Stimulated activated CD8-positive, alpha-beta memory T cell treated with anti-CD3 and anti-CD28 coated beads, Interleukin-4, amount 100 ng/mL, for 48 hours (primary cell): Measurements from ENCODE around the gene KLF13.

ENCODE experiments used
- DNase-seq: peaks from one replicate; pipeline ENCODE4 v3.0.0-alpha.2; 2020

KLF13 gene

DNA sequence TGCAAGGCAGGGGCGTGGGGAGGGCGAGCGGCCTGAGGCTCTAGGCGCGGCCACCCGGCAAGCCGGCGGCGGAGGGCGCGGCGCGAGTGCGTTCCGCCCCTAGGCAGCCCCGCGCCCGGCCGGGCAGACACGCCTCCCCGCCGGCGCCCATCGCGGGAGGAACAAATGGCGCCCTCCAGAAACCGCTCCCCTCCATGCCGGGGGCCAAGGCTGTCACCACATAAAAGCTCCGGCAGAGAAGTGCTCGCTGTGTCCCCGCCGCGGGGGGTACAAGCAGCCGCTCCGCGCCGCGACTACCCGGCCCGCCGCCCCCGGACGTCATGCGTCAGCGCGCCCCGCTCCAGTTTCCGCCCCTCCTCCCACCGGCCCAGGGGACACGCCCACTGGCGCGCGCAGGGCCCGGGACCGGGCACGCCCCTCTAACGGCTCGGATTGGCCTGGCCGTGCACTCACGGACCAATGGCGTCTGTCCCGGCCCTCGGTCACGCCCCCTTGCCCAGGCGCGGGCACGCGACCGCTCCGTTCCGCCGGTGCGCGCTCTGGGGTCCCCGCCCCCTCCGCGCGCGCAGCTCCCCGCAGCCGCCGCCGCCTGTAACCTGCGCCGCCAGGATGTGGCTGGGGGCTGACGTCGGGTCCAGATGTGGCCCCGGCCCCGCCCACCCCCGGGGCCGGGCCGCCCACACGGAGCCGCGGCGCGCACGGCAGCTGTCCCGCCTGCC lies at the start of gene KLF13:
KLF13 (plus strand) TSS at position 680 of the 719 bp plus-strand sequence. CDS start 378 bp downstream, outside the sequence.
- peak; percentile 100 for DNase-seq

DNA sequence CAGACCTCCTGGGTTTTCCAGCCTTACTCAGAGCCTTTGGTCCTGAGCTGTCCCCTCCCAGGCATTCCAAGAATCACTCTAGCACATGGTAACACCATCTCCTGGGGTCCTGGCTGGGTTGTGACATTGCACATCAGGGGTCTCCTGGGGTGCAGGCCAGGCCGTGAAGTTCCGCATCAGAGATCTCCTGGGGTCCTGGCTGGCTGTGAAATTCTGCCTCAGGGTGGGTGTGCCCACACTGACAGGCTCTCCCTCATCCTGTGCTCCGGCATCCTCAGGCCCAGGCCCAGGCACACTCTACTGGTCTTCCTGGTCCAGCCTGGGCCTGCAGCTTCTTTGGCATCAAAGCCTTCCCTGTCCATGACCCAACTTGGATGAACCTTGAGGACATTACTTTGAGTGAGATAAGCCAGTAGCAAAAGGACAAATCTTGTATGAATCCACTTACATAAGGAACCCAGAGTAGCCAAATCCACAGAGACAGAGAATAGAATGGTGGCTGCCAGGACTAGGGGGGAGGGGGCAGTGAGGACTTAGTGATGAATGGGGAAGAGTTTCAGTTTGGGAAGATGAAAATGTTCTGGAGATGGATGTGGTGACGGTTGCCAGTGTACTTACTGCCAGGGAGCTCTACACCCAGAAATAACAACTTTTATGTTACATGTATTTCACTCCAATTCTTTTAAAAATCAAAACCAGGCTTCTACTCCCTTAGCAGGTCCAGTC lies 49.1 kb upstream of the KLF13 start:
- DNase-seq = no peak

DNA sequence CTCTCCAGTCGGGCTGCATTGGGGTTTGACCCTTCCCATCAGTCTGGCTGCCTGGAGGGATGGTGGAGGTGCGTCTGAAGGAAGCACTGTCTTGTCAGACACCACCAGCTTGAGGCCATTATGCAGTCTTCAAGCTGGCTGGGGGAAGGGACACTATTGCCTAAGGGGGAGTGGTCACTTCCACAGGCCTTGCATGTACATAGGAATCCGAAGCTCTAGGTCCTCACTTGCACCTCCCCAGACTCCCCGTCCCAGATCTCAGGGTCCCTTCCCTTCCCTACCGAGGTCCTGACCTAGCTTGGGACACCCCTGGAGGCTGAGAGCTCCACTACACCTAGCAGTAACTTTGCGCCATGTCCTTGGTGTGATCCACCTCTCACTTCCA lies 48.6 kb upstream of the KLF13 start:
- DNase-seq = no peak

DNA sequence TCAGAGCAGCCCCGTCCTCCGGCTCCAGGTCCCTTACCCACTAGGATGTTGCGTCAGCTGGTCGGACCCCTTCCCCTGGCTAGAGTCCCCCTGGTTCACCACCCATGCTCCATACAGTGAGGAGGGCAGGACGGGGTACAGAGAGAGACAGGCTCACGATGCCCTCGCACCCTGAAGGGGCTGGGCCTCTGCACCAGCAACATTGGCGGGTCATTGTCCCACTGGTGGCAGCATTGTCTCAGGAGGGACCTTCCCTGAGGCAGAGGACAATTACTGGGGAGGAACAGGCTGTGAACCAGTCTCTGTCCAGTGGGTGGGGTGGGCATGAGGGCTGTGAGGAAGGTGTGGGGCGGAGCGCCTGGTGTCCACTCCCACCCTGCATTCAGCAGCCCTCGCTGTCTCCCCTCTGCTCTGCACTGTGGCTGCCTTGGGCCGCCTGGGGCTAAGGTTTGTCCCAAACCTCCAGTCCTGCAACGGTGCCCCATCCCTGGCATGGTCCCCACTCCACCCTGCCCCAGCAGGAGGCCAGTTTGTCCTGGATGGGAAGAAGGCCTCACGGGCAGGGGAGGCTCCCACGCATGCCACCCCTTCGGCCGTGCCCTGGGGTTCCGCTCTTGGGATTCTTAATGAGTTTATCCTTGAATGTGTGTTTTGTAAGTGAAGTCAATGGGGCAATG lies 48.0 kb upstream of the KLF13 start:
- DNase-seq = no peak

DNA sequence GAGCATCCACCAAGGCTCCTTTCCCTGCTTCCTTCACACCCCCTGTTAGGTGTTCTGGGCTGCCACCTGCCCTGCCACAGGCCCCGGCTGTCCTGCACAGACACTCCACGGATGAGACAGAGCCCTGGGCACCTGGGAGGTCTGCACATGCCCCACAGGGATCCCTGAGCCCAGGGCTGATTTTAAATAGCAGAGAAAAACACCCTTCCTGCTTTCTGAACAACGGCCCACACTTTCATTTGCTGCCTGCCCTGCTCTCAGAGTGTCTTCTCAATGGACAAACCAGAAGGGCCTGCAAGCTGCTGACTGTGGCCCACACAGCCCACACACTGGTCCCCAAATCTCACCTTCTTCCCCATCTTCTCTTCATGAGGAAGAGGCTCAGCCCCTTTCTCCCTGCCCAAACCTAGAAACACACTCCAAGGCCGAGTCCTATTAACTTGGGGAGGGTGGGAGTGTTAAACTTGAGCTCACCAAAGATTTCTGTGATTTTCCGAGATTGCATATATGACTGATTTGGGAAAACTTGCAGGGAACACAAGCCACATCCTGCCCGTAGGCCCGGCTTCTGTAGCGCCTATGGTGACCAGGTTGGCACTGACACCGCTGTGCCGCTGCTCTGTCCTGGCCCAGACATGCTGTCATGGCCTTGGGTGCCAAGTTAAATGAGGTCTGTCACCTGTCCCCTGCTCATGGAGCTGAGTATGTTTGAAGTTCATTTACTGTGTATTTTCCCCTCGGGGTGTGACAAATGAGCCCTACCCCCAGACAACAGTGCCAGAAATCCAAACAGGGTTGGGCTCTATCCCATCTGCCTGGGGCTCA lies 47.2 kb upstream of the KLF13 start:
- no peak for DNase-seq

DNA sequence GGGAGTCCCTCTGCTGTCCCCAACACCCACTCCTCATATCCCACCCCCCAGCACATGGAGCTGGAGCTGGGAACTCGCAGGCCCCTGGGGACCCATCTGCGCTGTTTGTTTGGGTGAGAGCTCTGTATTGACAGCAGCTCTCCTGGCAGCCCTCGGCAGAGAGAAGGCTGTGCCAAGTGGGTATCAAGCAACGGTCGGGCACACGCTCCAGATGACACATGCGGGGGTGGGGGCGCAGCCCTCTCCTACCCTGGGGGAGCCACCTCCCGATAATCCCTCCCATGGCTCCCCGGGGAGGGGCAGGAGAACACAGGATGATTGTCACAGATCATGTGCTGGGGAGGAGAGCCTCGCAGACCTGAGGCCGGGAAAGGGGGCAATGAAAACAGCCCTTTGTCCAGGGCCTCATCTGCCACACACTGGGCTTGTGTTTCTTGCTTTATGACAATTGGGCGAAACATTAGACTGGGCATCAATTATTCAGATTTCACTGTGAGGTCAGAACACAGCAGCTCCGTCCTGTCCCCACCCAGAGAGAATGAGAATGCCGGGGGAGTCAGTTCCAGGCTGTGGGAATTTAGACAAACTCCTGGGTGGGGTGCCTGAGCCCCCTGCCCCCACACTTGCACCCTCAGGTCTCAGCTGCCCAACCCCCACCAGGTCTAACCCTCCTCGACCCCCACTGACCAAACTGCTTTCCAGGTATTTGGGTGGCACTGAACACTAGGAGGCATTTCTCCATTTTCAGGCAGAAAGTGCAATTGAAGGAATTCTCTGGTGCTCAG lies 46.4 kb upstream of the KLF13 start:
- no peak for DNase-seq

DNA sequence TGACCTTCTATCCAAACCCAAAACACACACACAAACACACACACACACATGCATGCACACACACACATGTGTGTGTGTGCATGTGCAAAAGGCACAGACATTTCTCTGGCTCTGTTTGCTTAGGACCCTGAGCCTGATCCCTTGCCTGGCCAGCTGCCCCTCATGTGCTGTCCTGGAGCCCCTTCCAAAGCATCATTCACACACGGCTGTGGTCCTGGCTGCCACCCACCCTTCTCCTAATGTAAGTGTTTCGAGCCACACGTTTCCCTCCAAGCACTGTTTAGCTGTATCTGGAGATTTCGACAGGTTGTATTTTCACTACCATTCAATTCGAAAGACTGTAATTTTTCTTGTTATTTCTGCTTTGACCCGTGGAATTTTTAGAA lies 45.8 kb upstream of the KLF13 start:
- DNase-seq = no peak

DNA sequence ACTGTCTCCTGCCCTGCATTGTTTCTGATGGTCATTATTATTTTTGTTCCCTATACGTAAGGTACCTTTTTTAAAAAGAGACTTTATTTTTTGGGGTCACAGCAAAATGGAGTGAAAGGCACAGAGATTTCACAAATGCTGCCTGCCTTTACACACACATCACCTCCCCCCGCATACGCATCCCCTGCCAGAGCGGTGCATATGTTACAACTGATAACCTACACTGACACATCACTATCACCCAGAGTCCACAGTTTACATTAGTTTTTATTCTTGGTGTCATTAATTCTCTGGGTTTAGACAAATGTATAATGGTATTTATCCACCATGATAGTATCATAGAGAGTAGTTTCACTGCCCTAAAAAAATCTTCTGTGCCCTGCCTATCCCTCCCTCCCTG lies 43.6 kb upstream of the KLF13 start:
- DNase-seq = no peak

DNA sequence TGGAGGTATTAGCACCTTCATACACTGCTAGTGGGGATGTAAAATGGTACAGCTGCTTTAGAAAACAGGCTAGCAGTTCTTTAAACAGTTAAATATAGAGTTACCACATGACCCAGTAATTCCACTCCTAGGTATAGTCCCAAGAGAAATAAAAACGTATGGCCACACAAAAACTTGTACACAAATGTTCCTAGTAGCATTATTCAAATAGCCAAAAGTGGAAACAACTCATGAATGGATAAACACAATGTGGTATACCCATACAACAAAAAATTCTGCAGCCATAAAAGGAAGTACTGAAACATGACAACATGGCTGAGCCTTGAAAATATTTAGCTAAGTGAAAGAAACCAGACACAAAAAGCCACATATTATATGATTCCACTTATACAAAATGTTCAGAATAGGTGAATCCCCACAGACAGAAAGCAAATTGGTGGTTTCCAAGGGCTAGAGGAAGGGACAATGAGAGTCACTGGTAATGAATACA lies 40.8 kb upstream of the KLF13 start:
- no peak for DNase-seq

DNA sequence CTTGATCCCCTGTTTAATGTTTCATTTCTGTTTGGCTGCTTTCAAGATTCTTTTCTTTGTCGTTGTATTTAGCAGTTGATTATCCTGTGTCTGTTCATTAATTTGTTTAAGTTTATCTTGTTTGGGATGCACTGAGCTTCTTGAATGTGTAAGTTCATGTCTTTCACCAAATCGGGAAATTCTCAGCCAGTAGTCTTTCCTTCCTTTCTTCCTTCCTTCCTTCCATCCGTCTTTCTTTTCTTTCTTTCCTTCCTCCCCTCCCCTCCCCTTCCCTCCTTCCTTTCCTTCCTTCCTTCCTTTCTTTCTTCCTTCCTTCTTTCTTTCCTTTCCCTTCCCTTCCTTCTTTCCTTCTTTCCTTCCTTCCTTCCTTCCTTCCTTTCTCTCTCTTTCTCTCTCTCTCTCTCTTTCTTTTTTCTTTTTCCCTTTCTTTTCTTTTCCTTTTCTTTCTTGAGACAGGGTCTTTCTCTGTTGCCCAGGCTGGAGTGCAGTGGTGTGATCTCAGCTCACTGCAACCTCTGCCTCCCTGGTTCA lies 35.5 kb upstream of the KLF13 start:
- DNase-seq = no peak

DNA sequence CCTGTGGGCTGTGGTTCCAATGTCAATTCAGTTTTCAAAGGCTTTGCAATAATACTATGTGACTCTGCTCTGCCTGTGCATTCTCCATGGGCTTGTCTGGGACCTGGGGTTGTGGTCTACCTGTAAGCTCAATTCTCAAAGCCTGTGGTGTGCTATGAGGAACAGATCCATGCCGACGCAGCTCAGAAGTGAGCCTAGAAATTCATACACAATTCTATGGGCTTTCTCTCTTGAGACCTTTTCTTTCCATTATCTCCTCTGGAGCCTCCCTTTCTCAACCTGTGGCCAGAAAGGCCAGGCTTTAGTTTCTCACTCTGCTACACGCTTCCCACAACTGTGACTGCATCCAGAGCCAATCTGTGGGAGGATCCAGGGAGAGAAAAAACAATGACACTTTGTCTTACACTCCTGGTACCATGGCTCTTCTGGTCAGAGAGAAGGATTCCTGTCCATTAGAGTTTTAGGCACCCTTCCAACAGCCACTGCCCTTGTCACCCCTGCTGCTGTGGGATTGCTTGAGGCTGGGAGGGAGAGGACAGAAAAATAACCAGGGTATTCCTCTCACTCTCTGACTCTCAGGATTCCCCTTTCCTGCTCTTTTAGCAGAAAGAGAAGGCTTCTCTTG lies 34.1 kb upstream of the KLF13 start:
- no peak for DNase-seq

DNA sequence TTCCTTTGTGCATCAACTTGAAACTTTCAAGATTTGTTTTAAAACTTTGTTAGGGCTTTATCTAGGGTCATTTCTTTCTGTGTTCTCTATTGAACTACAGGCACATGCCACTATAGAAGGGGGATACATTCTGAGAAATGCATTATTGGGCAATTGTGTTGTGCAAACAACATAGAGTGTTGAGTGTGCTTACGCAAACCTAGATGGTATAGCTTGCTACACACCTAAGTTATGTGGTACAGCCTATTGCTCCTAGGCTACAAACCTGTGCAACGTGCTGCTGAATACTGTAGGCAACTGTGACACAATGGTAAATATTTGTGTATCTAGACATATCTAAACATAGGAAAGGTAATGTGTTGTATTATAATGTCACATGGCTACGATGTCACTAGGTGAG lies 33.0 kb upstream of the KLF13 start:
- no peak for DNase-seq

DNA sequence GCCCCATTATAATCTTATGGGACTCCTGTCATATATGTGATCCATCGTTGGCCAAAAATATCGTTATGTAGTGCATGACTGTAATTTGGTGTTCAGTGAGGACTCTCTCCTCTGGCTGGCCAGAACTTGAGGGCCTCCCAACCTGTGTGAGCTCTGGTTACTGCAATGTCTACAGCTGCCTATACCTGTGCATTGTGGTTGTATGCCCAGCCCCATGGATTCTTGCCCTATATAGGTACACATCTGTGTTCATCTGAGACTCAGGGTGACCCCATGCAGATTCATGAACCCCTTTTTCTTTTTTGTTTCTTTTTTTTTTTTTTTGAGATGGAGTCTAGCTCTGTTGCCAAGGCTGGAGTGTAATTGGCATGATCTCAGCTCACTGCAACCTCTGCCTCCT lies 32.6 kb upstream of the KLF13 start:
- no peak for DNase-seq

DNA sequence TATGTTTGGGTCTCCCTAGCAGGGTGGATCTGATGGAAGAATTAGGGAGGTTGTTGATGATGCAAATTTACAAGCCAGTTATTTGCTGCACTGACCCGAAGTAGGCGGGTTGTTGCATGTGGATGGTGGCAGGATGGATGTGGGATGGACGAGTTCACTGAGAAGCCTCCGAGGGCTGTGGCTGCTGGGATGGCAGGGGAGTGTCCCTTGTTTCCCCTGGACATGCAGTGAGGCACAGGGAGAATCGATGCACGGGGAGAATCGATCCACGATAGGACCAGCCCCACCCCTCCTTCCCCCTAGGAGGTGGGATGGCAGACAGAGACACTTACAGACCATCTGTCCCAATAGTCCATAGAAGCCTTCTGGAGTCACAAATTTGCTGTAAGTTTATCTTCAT lies 31.0 kb upstream of the KLF13 start:
- DNase-seq = no peak

DNA sequence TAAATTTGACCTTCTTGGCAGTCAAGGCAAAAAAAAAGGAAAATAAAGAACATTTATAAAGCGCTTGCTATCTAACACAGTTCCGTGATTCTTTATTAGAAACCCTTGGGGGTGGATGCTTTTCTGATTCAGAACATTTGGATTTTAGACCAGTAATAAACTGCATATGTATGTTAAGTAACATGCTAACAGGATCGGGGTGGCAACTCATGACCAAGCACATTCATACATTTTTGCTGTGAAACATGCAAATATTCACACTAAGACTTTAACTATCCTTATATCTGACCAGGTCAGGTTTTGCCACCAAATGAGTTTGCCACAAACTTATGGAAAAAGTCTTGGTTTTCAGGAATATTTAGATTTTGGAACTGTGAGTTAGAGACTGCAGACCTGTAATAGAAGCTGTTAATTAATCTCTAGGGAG lies 30.4 kb upstream of the KLF13 start:
- no peak for DNase-seq

DNA sequence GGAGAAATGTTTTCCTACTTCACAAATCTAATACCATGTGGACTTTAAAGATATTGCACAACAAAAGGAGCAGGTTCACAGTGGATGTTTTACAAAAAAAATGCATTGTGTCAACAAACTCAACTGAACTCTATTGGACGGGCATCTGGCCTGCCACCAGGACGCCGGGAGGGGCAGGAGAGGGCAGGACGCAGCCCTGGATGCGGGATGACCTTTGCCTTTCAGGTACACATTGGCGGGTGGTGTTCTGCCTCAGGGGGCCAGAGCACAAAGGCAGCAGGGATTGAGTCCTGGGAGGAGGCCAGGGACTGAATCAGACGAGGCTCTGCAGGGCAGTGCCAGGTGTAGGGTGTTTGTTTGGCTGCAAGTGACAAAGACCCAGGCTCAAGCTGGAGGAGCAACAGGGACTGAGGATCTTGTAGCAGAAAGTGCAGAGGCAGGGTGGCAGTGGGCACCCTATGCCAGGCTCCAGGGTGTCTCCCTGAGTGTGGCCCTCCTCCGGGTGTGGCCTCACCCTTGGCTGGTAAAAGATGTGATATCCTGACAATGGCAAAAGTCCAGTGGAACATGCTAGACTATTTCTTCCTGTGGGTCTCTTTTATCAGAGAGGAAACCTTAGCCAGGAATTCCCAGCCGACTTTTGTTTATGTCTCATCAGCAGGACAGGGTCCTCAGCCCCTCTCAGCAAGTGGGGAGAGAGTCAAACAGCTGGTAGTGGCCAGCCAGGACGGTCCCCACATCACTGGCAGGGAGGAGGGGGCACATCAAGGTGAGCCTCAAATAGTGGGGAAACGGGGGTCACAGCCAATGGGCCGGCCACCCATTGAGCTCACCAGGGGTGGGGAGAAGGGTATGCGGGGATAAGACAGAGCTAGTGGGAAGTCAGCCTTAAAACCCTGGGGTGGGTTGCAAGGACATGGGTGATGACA lies 29.7 kb upstream of the KLF13 start:
- DNase-seq = no peak

DNA sequence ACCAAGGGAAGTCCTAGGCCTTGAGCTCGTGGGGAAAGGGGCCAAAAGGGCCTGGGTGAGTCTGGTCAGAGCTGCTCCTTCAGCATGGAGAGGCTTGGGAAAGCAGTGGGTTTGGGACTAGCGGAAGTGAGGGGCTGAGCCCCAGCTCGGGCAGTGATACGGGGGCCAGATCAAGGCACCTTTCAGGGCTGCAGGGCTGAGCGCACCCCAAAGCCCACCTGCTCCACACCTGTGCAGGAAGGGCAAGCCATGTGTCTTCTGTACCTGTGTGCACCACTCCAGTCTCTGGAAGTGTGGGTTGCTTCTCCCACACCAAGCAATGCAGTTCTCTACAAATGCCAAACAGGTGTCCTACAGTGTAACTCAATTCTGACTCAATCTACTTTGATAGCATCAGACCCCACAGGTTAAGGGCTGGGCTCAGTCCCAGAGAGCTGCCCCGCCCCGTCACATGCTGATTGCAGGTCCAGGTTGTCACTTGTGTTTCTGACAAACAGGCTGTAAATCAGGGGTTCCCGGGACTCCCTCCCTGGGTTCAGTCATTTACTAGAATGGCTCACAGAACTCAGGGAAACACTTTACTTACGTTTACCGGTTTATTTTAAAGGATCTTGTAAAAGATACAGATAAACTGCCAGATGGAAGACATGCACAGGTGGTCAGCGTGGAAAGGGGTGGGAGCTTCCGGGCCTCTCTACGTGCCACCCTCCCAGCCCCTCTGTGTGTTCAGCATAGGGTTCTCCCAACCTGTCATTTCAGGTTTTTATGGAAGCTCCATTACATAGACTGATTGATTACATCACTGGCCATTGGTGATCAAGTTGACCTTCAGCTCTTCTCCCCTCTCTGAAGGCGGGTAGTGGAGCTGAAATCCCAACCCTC lies 28.8 kb upstream of the KLF13 start:
- DNase-seq = peak; percentile 21

DNA sequence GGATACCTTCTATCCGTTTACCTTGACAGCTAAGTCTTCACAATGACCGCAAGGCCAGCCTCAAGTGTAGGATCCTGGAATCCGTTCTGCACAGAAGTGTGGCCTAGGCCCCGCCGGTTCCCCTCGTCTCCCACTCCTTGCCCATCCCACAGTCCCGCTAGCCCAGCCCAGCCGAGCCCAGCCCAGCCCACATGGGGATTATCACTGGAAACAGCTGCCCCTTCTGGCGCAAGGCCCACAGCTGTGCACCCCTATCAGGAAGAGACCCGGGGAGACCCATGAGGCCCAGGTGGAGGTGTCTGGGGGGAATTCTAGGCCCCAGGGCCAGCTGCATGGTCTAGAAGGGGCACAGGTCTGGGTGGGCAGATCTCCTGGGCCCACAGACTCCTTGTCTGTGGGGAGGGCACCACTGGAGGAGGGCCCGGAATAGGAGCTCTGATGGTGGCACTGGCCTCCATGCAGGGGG lies 27.9 kb upstream of the KLF13 start:
- DNase-seq = peak; percentile 15

DNA sequence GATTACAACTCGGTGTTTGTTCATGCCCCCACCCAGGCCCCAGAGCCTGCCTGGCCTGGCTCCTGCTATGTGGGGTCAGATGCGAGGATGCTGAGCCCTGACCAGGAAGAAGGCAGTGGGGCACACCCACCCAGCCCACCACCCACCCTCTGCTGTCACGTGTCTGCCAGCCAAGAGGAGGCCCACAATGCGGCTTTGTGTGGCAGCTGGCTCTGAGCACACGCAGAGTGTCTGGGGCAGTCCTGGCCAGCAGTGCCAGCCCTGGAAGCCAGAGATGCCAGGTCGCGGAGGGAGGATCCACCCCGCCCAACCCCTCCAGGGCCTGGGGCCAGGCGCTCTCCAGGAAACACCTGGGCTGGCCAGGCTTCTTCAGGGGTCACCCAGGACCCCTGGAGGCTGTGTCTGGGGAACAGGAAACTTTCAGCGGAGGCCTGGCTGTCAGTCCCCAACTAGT lies 26.4 kb upstream of the KLF13 start:
- peak; percentile 14 for DNase-seq
